H9 (cell line): ENCODE data around the gene CORIN. TPM values are rescaled to one million over a fixed set of nuclear protein-coding genes. Genes with fewer than 3 reads are reported as not detected.

Experiments used
- DNase-seq: peaks from one replicate; pipeline ENCODE4 v3.0.0-alpha.2; 2017
- H2AFZ ChIP-seq: one replicate; pipeline ENCODE4 v1.6.1; 2013; ENCODE audit warnings: mild to moderate bottlenecking, low read length, control low read depth, moderate library complexity
- H2AK5ac ChIP-seq: 2 replicates; pipeline ENCODE4 v1.6.1; 2013; ENCODE audit warnings: low read length, control low read depth, mixed read lengths; ENCODE audit not compliant: insufficient read length
- H2BK120ac ChIP-seq: one replicate; pipeline ENCODE4 v1.6.1; 2013; ENCODE audit warnings: low read depth, mild to moderate bottlenecking, low read length, control low read depth, inconsistent platforms; ENCODE audit not compliant: poor library complexity, severe bottlenecking
- H2BK12ac ChIP-seq: 2 replicates; pipeline ENCODE4 v1.6.1; 2013; ENCODE audit warnings: low read length, control low read depth, mixed read lengths, low read depth; ENCODE audit not compliant: insufficient read length
- H2BK15ac ChIP-seq: 2 replicates; pipeline ENCODE4 v1.6.1; 2013; ENCODE audit warnings: low read depth, low read length, control low read depth
- H2BK20ac ChIP-seq: one replicate; pipeline ENCODE4 v1.6.1; 2013; ENCODE audit warnings: low read depth, mild to moderate bottlenecking, low read length, control low read depth, inconsistent platforms; ENCODE audit not compliant: poor library complexity, severe bottlenecking
- H2BK5ac ChIP-seq: 2 replicates; pipeline ENCODE4 v1.6.1; 2013; ENCODE audit warnings: low read length, control low read depth, mixed read lengths; ENCODE audit not compliant: insufficient read length
- H3K14ac ChIP-seq: 2 replicates; pipeline ENCODE4 v1.6.1; 2013; ENCODE audit warnings: low read length, control low read depth; ENCODE audit not compliant: insufficient read depth
- H3K18ac ChIP-seq: 2 replicates; pipeline ENCODE4 v1.6.1; 2013; ENCODE audit warnings: low read depth, mild to moderate bottlenecking, mixed read lengths, low read length, control low read depth; ENCODE audit not compliant: insufficient read length
- H3K23ac ChIP-seq: 2 replicates; pipeline ENCODE4 v1.6.1; 2013; ENCODE audit warnings: low read length, control low read depth, mixed read lengths, low read depth; ENCODE audit not compliant: insufficient read length
- H3K23me2 ChIP-seq: 2 replicates; pipeline ENCODE4 v1.6.1; 2013; ENCODE audit warnings: low read depth, mild to moderate bottlenecking, mixed read lengths, low read length, control low read depth; ENCODE audit not compliant: insufficient read length, poor library complexity, severe bottlenecking
- H3K27ac ChIP-seq: 2 replicates; pipeline ENCODE4 v1.5.1; 2013; ENCODE audit warnings: low read length, control low read depth, mixed read lengths, low read depth; ENCODE audit not compliant: insufficient read length
- H3K27me3 ChIP-seq: 2 replicates; pipeline ENCODE4 v1.6.1; 2013; ENCODE audit warnings: low read length, control low read depth, inconsistent platforms; ENCODE audit not compliant: insufficient read depth
- H3K4ac ChIP-seq: 2 replicates; pipeline ENCODE4 v1.6.1; 2013; ENCODE audit warnings: low read depth, mild to moderate bottlenecking, control low read depth, inconsistent platforms, low read length, moderate library complexity
- H3K4me1 ChIP-seq: 2 replicates; pipeline ENCODE4 v1.6.1; 2013; ENCODE audit warnings: low read length, control low read depth, inconsistent platforms; ENCODE audit not compliant: insufficient read depth
- H3K4me2 ChIP-seq: 2 replicates; pipeline ENCODE4 v1.6.1; 2013; ENCODE audit warnings: low read length, control low read depth, mixed read lengths; ENCODE audit not compliant: insufficient read length, insufficient read depth
- H3K56ac ChIP-seq: 2 replicates; pipeline ENCODE4 v1.6.1; 2013; ENCODE audit warnings: low read depth, mild to moderate bottlenecking, mixed read lengths, low read length, control low read depth; ENCODE audit not compliant: insufficient read length
- H3K79me1 ChIP-seq: 2 replicates; pipeline ENCODE4 v1.6.1; 2013; ENCODE audit warnings: low read depth, mild to moderate bottlenecking, moderate library complexity, low read length, control low read depth, inconsistent platforms; ENCODE audit not compliant: insufficient read depth, poor library complexity, severe bottlenecking
- H3K79me2 ChIP-seq: 2 replicates; pipeline ENCODE4 v1.6.1; 2013; ENCODE audit warnings: low read length, control low read depth, inconsistent platforms; ENCODE audit not compliant: insufficient read depth
- H3K9ac ChIP-seq: 2 replicates; pipeline ENCODE4 v1.6.1; 2013; ENCODE audit warnings: low read length, control low read depth, mixed read lengths; ENCODE audit not compliant: insufficient read length; ENCODE audit errors: extremely low read depth
- H3K9me3 ChIP-seq: one replicate; pipeline ENCODE4 v1.6.1; 2013; ENCODE audit warnings: low read depth, low read length, inconsistent platforms; ENCODE audit not compliant: control insufficient read depth
- H3T11ph ChIP-seq: one replicate; pipeline ENCODE4 v1.6.1; 2013; ENCODE audit warnings: mild to moderate bottlenecking, low read length, control low read depth, inconsistent platforms
- H4K20me1 ChIP-seq: one replicate; pipeline ENCODE4 v1.6.1; 2013; ENCODE audit not compliant: control insufficient read depth, insufficient read length, insufficient read depth
- H4K5ac ChIP-seq: 2 replicates; pipeline ENCODE4 v1.6.1; 2013; ENCODE audit warnings: low read depth, mild to moderate bottlenecking, mixed read lengths, low read length, control low read depth; ENCODE audit not compliant: insufficient read length
- H4K8ac ChIP-seq: replicated peaks from 2 replicates; pipeline ENCODE4 v1.6.1; 2013; ENCODE audit warnings: low read length, control low read depth, mixed read lengths, low read depth; ENCODE audit not compliant: insufficient read length
- H4K91ac ChIP-seq: 2 replicates; pipeline ENCODE4 v1.6.1; 2013; ENCODE audit warnings: low read depth, mild to moderate bottlenecking, moderate library complexity, mixed read lengths, low read length, control low read depth; ENCODE audit not compliant: insufficient read length
- H3K27ac Mint-ChIP-seq, 3 experiments: 2 replicates in 2 of 3; 3 replicates in 1 of 3; pipeline ENCODE4 v1.8.0; 2020 to 2021; ENCODE audit warnings: mixed read lengths in 3 of 3, mild to moderate bottlenecking in 1 of 3, moderate library complexity in 1 of 3
- H3K27me3 Mint-ChIP-seq: 2 replicates; pipeline ENCODE4 v1.8.0; 2021; ENCODE audit warnings: low read depth, mild to moderate bottlenecking, moderate library complexity, mixed read lengths
- H3K36me3 Mint-ChIP-seq, 3 experiments: 2 replicates in 2 of 3; 3 replicates in 1 of 3; pipeline ENCODE4 v1.8.0; 2020 to 2021; ENCODE audit warnings: low read depth in 3 of 3, mixed read lengths in 3 of 3; ENCODE audit not compliant: insufficient read depth in 1 of 3
- H3K4me1 Mint-ChIP-seq, 2 experiments: 2 replicates each; pipeline ENCODE4 v1.8.0; 2020; ENCODE audit warnings: mixed read lengths in 2 of 2
- H3K4me3 Mint-ChIP-seq, 2 experiments: 2 replicates in 1 of 2; 3 replicates in 1 of 2; pipeline ENCODE4 v1.8.0; 2020 to 2021; ENCODE audit warnings: mild to moderate bottlenecking in 2 of 2, mixed read lengths in 2 of 2, moderate library complexity in 1 of 2
- H3K9me3 Mint-ChIP-seq, 2 experiments: 2 replicates in 1 of 2; 3 replicates in 1 of 2; pipeline ENCODE4 v1.8.0; 2020; ENCODE audit warnings: mild to moderate bottlenecking in 2 of 2, mixed read lengths in 2 of 2, moderate library complexity in 1 of 2
- CTCF ChIP-seq: fragments of 200-600 bp; sonication (generic); conservative IDR thresholded peaks from 3 replicates; pipeline ENCODE4 v1.8.0; 2021; ENCODE audit warnings: antibody characterized with exemption, mild to moderate bottlenecking
- WGBS: extraction: QIAGEN DNeasy Blood & Tissue Kit; methylation state at CpG from one replicate; pipeline ENCODE4 v1.1.7; 2013; ENCODE audit warnings: missing lambda C conversion rate, low lambda C conversion rate, mixed read lengths; ENCODE audit not compliant: insufficient read length; ENCODE audit errors: extremely low coverage; 5-methylcytosine and 5-hydroxymethylcytosine counted together
- total RNA-seq: library from RNA; stranded (reverse); gene quantifications from 2 replicates; pipeline ENCODE4 v1.2.1, GENCODE V29; 2021

CORIN gene
- total RNA-seq, 1 experiment from 2014 or later: 0.39 TPM

GRCh38 chr4:47791965-47792364 is 45.9 kb downstream of the CORIN start:
- H3K27ac ChIP-seq: no peak overlapping the region
- H4K91ac ChIP-seq: no peak overlapping the region
- H3K9ac ChIP-seq: no peak overlapping the region
- no peak for DNase-seq
- no peak overlapping the region for H3K4me3 Mint-ChIP-seq
- no peak overlapping the region for H4K5ac ChIP-seq
- H3K79me1 ChIP-seq: no peaks in the 10 kb centered on the region
- H4K8ac ChIP-seq: no peak overlapping the region
- TF ChIP-seq CTCF: no peak
- H3K56ac ChIP-seq: no peak overlapping the region
- H3K27ac Mint-ChIP-seq: no peak overlapping the region; a peak in 1 of 7 replicates
- WGBS: no CpG with 5 or more reads among the region's 2 CpGs
- no peaks in the 10 kb centered on the region for H3K9me3 ChIP-seq
- H3K27me3 Mint-ChIP-seq: no peaks in the 10 kb centered on the region
- H2BK15ac ChIP-seq: no peak overlapping the region
- no peaks in the 10 kb centered on the region for H4K20me1 ChIP-seq
- no peaks in the 10 kb centered on the region for H3K4me1 ChIP-seq
- peaks cover 6 to 13% of the 10 kb centered on the region in 2 experiments; a peak in 3 of 4 replicates for H3K4me1 Mint-ChIP-seq
- no peak overlapping the region for H2BK5ac ChIP-seq
- no peak overlapping the region for H3K14ac ChIP-seq
- no peaks in the 10 kb centered on the region for H3K36me3 Mint-ChIP-seq
- H2AFZ ChIP-seq: no peak overlapping the region
- no peaks in the 10 kb centered on the region for H3K23me2 ChIP-seq
- H3K4ac ChIP-seq: no peak overlapping the region
- no peak overlapping the region for H3K23ac ChIP-seq
- H2BK120ac ChIP-seq: no peak overlapping the region
- H3K27me3 ChIP-seq: no peaks in the 10 kb centered on the region
- H2BK12ac ChIP-seq: no peak overlapping the region
- no peak overlapping the region for H2AK5ac ChIP-seq
- H3K4me2 ChIP-seq: no peak overlapping the region
- no peak overlapping the region for H2BK20ac ChIP-seq
- no peak overlapping the region for H3K18ac ChIP-seq
- H3K9me3 Mint-ChIP-seq: no peaks in the 10 kb centered on the region
- H3T11ph ChIP-seq: no peak overlapping the region
- no peaks in the 10 kb centered on the region for H3K79me2 ChIP-seq
